ENCODE data around the gene CHEK2. TPM values are rescaled to one million over a fixed set of nuclear protein-coding genes. Genes with fewer than 3 reads are reported as not detected.

CHEK2 gene
- total RNA-seq, 1 experiment from 2014 or later = 61.1 TPM

DNA sequence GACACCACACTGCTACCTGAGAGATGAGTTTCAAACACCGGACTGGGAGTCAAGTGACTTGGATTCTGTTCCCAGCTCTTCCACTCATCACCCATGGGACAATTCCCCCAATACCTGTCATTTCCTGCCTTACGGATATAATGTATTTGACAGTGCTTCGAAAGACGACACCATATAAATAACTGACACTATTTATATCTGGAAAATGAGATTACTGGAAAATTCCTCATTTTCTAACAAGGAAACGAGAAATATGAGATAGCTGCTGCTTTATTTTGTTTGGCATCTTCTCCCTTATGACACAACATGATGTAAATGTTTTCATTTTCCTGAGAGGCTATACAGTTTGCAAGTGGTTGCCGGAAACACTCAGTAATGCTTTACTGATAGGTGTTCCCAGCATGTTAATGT, 8.9 kb upstream of the CHEK2 start:
- no peak overlapping the region for H3K4me3 Mint-ChIP-seq
- Histone ChIP-seq H3K9ac (ENCODE audit: extremely low read depth, insufficient read length, low read length) (no peak overlapping the region), H3K18ac (ENCODE audit: insufficient read length, low read depth, low read length) (no peak overlapping the region), H3K27me3 (ENCODE audit: insufficient read depth, low read length) (no peaks in the 10 kb centered on the region), H3K27ac (ENCODE audit: insufficient read length, low read depth, low read length) (no peak overlapping the region), H4K91ac (ENCODE audit: insufficient read length, low read depth, low read length) (no peak overlapping the region), H3K23ac (ENCODE audit: insufficient read length, low read depth, low read length) (no peak overlapping the region), H3K56ac (ENCODE audit: insufficient read length, low read depth, low read length) (no peak overlapping the region), H4K8ac (replicated peaks; ENCODE audit: insufficient read length, low read depth, low read length) (no peak overlapping the region), H2AFZ (ENCODE audit: low read length) (no peak overlapping the region), H2AK5ac (ENCODE audit: insufficient read length, low read length) (no peak overlapping the region), H2BK15ac (ENCODE audit: low read depth, low read length) (no peak overlapping the region), H3K79me2 (ENCODE audit: insufficient read depth, low read length) (no peaks in the 10 kb centered on the region), H4K20me1 (ENCODE audit: control insufficient read depth, insufficient read depth, insufficient read length) (no peaks in the 10 kb centered on the region), H3K4me1 (ENCODE audit: insufficient read depth, low read length) (no peaks in the 10 kb centered on the region), H2BK120ac (ENCODE audit: low read depth, low read length, poor library complexity, severe bottlenecking) (no peak overlapping the region), H3K23me2 (ENCODE audit: insufficient read length, low read depth, low read length, poor library complexity, severe bottlenecking) (no peaks in the 10 kb centered on the region), H3K4me2 (ENCODE audit: insufficient read depth, insufficient read length, low read length) (no peak overlapping the region), H2BK12ac (ENCODE audit: insufficient read length, low read depth, low read length) (no peak overlapping the region), H3K9me3 (ENCODE audit: control insufficient read depth, low read depth, low read length) (no peaks in the 10 kb centered on the region), H3T11ph (ENCODE audit: low read length) (no peak overlapping the region), H4K5ac (ENCODE audit: insufficient read length, low read depth, low read length) (no peak overlapping the region), H3K79me1 (ENCODE audit: insufficient read depth, low read depth, low read length, poor library complexity, severe bottlenecking) (no peaks in the 10 kb centered on the region), H2BK20ac (ENCODE audit: low read depth, low read length, poor library complexity, severe bottlenecking) (no peak overlapping the region), H3K4ac (ENCODE audit: low read depth, low read length) (no peak overlapping the region), H2BK5ac (ENCODE audit: insufficient read length, low read length) (no peak overlapping the region), H3K14ac (ENCODE audit: insufficient read depth, low read length) (no peak overlapping the region)
- H3K9me3 Mint-ChIP-seq = no peaks in the 10 kb centered on the region
- H3K27me3 Mint-ChIP-seq (ENCODE audit: low read depth) = no peaks in the 10 kb centered on the region
- DNase-seq = no peak
- peaks cover 36 to 69% (median 58%) of the 10 kb centered on the region in 3 experiments for H3K36me3 Mint-ChIP-seq (ENCODE audit: insufficient read depth in 1 of 3, low read depth in 3 of 3)
- H3K4me1 Mint-ChIP-seq = no peaks in the 10 kb centered on the region
- WGBS (ENCODE audit: extremely low coverage, insufficient read length, low lambda C conversion rate) = no CpG with 5 or more reads among the region's 6 CpGs
- no peak overlapping the region for H3K27ac Mint-ChIP-seq
- TF ChIP-seq, protein P1, sequence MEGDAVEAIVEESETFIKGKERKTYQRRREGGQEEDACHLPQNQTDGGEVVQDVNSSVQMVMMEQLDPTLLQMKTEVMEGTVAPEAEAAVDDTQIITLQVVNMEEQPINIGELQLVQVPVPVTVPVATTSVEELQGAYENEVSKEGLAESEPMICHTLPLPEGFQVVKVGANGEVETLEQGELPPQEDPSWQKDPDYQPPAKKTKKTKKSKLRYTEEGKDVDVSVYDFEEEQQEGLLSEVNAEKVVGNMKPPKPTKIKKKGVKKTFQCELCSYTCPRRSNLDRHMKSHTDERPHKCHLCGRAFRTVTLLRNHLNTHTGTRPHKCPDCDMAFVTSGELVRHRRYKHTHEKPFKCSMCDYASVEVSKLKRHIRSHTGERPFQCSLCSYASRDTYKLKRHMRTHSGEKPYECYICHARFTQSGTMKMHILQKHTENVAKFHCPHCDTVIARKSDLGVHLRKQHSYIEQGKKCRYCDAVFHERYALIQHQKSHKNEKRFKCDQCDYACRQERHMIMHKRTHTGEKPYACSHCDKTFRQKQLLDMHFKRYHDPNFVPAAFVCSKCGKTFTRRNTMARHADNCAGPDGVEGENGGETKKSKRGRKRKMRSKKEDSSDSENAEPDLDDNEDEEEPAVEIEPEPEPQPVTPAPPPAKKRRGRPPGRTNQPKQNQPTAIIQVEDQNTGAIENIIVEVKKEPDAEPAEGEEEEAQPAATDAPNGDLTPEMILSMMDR (conservative IDR thresholded peaks at IDR 0.05) = no peak

Measured in H9 (cell line).